ENCODE results near the gene RMND5A. TPM values are rescaled to one million over a fixed set of nuclear protein-coding genes. Genes with fewer than 3 reads are reported as not detected.

Gene RMND5A
- polyA plus RNA-seq, 1 of the 3 experiments (the other 2 are of a cell fraction), result 4.3 TPM

DNA sequence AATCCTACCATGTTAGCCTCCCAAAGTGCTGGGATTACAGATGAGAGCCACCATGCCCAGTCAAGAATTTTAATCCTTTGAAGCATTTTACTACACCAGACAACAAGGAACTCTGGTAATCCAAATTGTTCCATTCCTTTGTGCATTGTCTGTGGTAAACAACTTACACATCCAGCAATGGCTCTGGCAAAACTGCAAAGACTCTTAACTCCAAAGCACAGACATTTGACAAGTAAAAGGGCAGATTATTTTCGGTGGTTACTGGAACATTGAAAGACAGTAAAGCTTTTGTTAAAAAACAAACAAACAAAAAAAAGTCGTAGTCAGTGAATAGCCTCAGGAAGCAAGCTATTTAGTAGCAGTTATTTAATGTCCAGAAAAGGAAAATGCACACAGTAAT is 33.2 kb upstream of the RMND5A start (continued):
- TF ChIP-seq, protein P1, sequence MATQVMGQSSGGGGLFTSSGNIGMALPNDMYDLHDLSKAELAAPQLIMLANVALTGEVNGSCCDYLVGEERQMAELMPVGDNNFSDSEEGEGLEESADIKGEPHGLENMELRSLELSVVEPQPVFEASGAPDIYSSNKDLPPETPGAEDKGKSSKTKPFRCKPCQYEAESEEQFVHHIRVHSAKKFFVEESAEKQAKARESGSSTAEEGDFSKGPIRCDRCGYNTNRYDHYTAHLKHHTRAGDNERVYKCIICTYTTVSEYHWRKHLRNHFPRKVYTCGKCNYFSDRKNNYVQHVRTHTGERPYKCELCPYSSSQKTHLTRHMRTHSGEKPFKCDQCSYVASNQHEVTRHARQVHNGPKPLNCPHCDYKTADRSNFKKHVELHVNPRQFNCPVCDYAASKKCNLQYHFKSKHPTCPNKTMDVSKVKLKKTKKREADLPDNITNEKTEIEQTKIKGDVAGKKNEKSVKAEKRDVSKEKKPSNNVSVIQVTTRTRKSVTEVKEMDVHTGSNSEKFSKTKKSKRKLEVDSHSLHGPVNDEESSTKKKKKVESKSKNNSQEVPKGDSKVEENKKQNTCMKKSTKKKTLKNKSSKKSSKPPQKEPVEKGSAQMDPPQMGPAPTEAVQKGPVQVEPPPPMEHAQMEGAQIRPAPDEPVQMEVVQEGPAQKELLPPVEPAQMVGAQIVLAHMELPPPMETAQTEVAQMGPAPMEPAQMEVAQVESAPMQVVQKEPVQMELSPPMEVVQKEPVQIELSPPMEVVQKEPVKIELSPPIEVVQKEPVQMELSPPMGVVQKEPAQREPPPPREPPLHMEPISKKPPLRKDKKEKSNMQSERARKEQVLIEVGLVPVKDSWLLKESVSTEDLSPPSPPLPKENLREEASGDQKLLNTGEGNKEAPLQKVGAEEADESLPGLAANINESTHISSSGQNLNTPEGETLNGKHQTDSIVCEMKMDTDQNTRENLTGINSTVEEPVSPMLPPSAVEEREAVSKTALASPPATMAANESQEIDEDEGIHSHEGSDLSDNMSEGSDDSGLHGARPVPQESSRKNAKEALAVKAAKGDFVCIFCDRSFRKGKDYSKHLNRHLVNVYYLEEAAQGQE (IDR thresholded peaks at IDR 0.05; ENCODE audit: low read depth, low read length), result no peak
- TF ChIP-seq, protein P2, sequence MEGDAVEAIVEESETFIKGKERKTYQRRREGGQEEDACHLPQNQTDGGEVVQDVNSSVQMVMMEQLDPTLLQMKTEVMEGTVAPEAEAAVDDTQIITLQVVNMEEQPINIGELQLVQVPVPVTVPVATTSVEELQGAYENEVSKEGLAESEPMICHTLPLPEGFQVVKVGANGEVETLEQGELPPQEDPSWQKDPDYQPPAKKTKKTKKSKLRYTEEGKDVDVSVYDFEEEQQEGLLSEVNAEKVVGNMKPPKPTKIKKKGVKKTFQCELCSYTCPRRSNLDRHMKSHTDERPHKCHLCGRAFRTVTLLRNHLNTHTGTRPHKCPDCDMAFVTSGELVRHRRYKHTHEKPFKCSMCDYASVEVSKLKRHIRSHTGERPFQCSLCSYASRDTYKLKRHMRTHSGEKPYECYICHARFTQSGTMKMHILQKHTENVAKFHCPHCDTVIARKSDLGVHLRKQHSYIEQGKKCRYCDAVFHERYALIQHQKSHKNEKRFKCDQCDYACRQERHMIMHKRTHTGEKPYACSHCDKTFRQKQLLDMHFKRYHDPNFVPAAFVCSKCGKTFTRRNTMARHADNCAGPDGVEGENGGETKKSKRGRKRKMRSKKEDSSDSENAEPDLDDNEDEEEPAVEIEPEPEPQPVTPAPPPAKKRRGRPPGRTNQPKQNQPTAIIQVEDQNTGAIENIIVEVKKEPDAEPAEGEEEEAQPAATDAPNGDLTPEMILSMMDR (IDR thresholded peaks at IDR 0.05), result no peak

DNA sequence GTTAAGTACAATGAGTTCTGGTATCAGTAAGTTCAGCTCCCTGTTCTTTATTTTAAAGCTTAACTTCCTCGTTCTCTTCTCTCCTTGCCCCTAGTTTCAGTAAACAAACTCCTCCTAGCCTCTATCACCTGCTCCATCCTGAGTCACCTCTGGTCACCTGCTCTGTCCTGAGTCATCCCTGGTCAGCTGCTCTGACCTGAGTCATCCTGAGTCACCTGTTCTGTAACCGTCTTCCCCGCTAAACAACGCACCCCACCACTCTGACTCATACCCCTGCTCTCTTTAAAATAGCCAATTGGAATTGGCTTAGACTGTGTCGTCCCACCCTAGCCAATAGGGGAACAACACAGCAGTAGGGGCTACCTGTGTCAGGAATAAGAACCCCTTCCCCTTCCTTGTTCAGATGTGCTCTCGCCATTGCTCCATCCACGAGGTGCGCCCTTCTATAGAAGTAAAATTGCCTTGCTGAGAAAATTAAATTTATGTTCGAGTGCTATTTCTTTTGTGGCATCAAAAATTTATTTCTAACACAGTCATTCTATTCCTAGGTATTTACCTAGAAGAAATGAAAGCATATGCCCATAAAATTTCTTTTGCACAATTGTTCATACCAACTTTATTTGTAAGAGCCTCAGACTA is 24.9 kb upstream of the RMND5A start:
- Histone ChIP-seq H3K9ac (no peak overlapping the region), H3K27ac (ENCODE audit: low read depth in 2 of 2, low read length in 1 of 2) (no peak overlapping the region), H3K4me3 (ENCODE audit: low read depth in 2 of 2, low read length in 1 of 2) (no peak overlapping the region), H3K9me3 (peaks cover 11% of the 10 kb centered on the region; the same call in 1 of the 2 replicates), H3F3A (replicated peaks; ENCODE audit: insufficient read depth) (no peaks in the 10 kb centered on the region), H3K4me2 (no peak overlapping the region), H4K20me1 (ENCODE audit: insufficient read depth) (no peaks in the 10 kb centered on the region), H2AFZ (ENCODE audit: low read depth) (no peak overlapping the region), H3K27me3 (ENCODE audit: insufficient read depth) (no peaks in the 10 kb centered on the region), H3K36me3 (replicated peaks in 1 of 2; ENCODE audit: control insufficient read depth in 1 of 2, insufficient read depth in 2 of 2, low read length in 1 of 2) (no peaks in the 10 kb centered on the region), H3K4me1 (ENCODE audit: control insufficient read depth in 1 of 2, insufficient read depth in 2 of 2, low read depth in 1 of 2, low read length in 1 of 2) (no peaks in the 10 kb centered on the region), H3K79me2 (ENCODE audit: insufficient read depth) (no peaks in the 10 kb centered on the region), H3K9me2 (no peaks in the 10 kb centered on the region)
- ChIA-PET CTCF (no interaction called here), POLR2A (no interaction called here)
- WGBS (ENCODE audit: low lambda C conversion rate), result 57% methylated on average over 9 of the region's 9 CpGs
- no peak for DNase-seq
- TF ChIP-seq, protein P3, sequence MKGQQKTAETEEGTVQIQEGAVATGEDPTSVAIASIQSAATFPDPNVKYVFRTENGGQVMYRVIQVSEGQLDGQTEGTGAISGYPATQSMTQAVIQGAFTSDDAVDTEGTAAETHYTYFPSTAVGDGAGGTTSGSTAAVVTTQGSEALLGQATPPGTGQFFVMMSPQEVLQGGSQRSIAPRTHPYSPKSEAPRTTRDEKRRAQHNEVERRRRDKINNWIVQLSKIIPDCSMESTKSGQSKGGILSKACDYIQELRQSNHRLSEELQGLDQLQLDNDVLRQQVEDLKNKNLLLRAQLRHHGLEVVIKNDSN (IDR thresholded peaks at IDR 0.05; ENCODE audit: borderline replicate concordance, low read depth), result no peak
- TF ChIP-seq TCF12 (IDR thresholded peaks at IDR 0.05) (no peak), RXRA (IDR thresholded peaks at IDR 0.05; ENCODE audit: borderline replicate concordance, low read depth) (no peak), FOXJ3 (CRISPR knock-in tag; IDR thresholded peaks at IDR 0.05) (no peak), NRF1 (IDR thresholded peaks at IDR 0.05; ENCODE audit: low read depth, low read length) (no peak), YY1 (IDR thresholded peaks at IDR 0.05; ENCODE audit: low read depth) (no peak), EZH2phosphoT487 (IDR thresholded peaks at IDR 0.05; ENCODE audit: borderline replicate concordance, low read depth) (no peak), TAF1 (IDR thresholded peaks at IDR 0.05; ENCODE audit: borderline replicate concordance, low read depth, low read length) (no peak), POLR2AphosphoS5 (IDR thresholded peaks at IDR 0.05; ENCODE audit: low read depth, low read length) (no peak), TEAD4 (IDR thresholded peaks at IDR 0.05; ENCODE audit: borderline replicate concordance, insufficient read depth) (no peak)
- TF ChIP-seq, protein P4, sequence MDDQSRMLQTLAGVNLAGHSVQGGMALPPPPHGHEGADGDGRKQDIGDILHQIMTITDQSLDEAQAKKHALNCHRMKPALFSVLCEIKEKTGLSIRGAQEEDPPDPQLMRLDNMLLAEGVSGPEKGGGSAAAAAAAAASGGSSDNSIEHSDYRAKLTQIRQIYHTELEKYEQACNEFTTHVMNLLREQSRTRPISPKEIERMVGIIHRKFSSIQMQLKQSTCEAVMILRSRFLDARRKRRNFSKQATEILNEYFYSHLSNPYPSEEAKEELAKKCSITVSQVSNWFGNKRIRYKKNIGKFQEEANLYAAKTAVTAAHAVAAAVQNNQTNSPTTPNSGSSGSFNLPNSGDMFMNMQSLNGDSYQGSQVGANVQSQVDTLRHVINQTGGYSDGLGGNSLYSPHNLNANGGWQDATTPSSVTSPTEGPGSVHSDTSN (IDR thresholded peaks at IDR 0.05), result no peak
- TF ChIP-seq, protein P5, sequence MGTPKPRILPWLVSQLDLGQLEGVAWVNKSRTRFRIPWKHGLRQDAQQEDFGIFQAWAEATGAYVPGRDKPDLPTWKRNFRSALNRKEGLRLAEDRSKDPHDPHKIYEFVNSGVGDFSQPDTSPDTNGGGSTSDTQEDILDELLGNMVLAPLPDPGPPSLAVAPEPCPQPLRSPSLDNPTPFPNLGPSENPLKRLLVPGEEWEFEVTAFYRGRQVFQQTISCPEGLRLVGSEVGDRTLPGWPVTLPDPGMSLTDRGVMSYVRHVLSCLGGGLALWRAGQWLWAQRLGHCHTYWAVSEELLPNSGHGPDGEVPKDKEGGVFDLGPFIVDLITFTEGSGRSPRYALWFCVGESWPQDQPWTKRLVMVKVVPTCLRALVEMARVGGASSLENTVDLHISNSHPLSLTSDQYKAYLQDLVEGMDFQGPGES (IDR thresholded peaks at IDR 0.05; ENCODE audit: low read depth, low read length), result no peak
- TF ChIP-seq, protein P6, sequence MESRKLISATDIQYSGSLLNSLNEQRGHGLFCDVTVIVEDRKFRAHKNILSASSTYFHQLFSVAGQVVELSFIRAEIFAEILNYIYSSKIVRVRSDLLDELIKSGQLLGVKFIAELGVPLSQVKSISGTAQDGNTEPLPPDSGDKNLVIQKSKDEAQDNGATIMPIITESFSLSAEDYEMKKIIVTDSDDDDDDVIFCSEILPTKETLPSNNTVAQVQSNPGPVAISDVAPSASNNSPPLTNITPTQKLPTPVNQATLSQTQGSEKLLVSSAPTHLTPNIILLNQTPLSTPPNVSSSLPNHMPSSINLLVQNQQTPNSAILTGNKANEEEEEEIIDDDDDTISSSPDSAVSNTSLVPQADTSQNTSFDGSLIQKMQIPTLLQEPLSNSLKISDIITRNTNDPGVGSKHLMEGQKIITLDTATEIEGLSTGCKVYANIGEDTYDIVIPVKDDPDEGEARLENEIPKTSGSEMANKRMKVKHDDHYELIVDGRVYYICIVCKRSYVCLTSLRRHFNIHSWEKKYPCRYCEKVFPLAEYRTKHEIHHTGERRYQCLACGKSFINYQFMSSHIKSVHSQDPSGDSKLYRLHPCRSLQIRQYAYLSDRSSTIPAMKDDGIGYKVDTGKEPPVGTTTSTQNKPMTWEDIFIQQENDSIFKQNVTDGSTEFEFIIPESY (IDR thresholded peaks at IDR 0.05; ENCODE audit: borderline replicate concordance, low read depth), result no peak
- TF ChIP-seq, protein P2 (IDR thresholded peaks at IDR 0.05), result no peak
- TF ChIP-seq, protein P7, sequence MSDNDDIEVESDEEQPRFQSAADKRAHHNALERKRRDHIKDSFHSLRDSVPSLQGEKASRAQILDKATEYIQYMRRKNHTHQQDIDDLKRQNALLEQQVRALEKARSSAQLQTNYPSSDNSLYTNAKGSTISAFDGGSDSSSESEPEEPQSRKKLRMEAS (IDR thresholded peaks at IDR 0.05; ENCODE audit: low read depth), result no peak
